ENCODE results near the gene MTERF4.

- TF ChIP-seq, protein P1, sequence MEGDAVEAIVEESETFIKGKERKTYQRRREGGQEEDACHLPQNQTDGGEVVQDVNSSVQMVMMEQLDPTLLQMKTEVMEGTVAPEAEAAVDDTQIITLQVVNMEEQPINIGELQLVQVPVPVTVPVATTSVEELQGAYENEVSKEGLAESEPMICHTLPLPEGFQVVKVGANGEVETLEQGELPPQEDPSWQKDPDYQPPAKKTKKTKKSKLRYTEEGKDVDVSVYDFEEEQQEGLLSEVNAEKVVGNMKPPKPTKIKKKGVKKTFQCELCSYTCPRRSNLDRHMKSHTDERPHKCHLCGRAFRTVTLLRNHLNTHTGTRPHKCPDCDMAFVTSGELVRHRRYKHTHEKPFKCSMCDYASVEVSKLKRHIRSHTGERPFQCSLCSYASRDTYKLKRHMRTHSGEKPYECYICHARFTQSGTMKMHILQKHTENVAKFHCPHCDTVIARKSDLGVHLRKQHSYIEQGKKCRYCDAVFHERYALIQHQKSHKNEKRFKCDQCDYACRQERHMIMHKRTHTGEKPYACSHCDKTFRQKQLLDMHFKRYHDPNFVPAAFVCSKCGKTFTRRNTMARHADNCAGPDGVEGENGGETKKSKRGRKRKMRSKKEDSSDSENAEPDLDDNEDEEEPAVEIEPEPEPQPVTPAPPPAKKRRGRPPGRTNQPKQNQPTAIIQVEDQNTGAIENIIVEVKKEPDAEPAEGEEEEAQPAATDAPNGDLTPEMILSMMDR (IDR thresholded peaks at IDR 0.05): no peak
- TF ChIP-seq POLR2A (IDR thresholded peaks at IDR 0.05): no peak
These were observed 34.7 kb upstream of the MTERF4 start for GRCh38 chr2:241136661-241137260.

Measured in thyroid gland (tissue), 4 donors.